Suprapubic skin (tissue), 4 donors: Measurements from ENCODE around the gene PPP1R26. TPM values are rescaled to one million over a fixed set of nuclear protein-coding genes. Genes with fewer than 3 reads are reported as not detected.

Source experiments
- DNase-seq, 2 donors: peaks; one replicate each; pipeline ENCODE4 v3.0.0-alpha.2; 2019; ENCODE audit warnings: low spot score in 2 of 2
- H3K27ac ChIP-seq: fragments of 200-600 bp; sonication (generic); one replicate; pipeline ENCODE4 v1.5.1; 2019
- H3K27me3 ChIP-seq: fragments of 200-600 bp; sonication (generic); one replicate; pipeline ENCODE4 v1.5.1; 2019
- H3K36me3 ChIP-seq: fragments of 200-600 bp; sonication (generic); one replicate; pipeline ENCODE4 v1.5.1; 2019
- H3K4me1 ChIP-seq: fragments of 200-600 bp; sonication (generic); one replicate; pipeline ENCODE4 v1.5.1; 2019
- H3K4me3 ChIP-seq: fragments of 200-600 bp; sonication (generic); one replicate; pipeline ENCODE4 v1.5.1; 2019; ENCODE audit warnings: mild to moderate bottlenecking
- H3K9me3 ChIP-seq: fragments of 200-600 bp; sonication (generic); one replicate; pipeline ENCODE4 v1.5.1; 2019
- CTCF ChIP-seq, 2 donors: fragments of 200-600 bp in 1 of 2; fragments of 450-650 bp in 1 of 2; sonication (generic) in 1 of 2; IDR thresholded peaks; one replicate each; pipeline ENCODE4 v1.5.1; 2016 to 2019; ENCODE audit warnings: antibody characterized with exemption in 2 of 2, mild to moderate bottlenecking in 1 of 2, moderate library complexity in 1 of 2
- EP300 ChIP-seq: sonication (generic); formaldehyde crosslinking; IDR thresholded peaks from one replicate; pipeline ENCODE4 v1.6.1; 2017; ENCODE audit warnings: antibody characterized with exemption
- POLR2A ChIP-seq, 2 donors: fragments of 450-650 bp; IDR thresholded peaks; one replicate each; pipeline ENCODE4 v1.6.1; 2017; ENCODE audit warnings: antibody characterized with exemption in 2 of 2, mild to moderate bottlenecking in 2 of 2, moderate library complexity in 2 of 2
- POLR2AphosphoS5 ChIP-seq, 3 donors: sonication (generic); formaldehyde crosslinking; IDR thresholded peaks; one replicate each; pipeline ENCODE4 v1.6.1; 2017; ENCODE audit warnings: antibody characterized with exemption in 3 of 3
- WGBS: methylation state at CpG from one replicate; pipeline ENCODE4 v1.1.5; 2018; 5-methylcytosine and 5-hydroxymethylcytosine counted together
- total RNA-seq, 4 donors: library from RNA; depleted of rRNA; stranded (reverse); fragments of >200 nt; gene quantifications; one replicate each; pipeline ENCODE4 v1.1.0, GENCODE V29; 2016

The PPP1R26 gene
- total RNA-seq, 4 donors from 2014 or later: 6.2 to 11.0 (median 9.0) TPM

- TF ChIP-seq EP300 (no peak), POLR2A (IDR thresholded peaks at IDR 0.05) (no peak), CTCF (IDR thresholded peaks at IDR 0.05) (no peak), POLR2AphosphoS5 (IDR thresholded peaks at IDR 0.05) (no peak)
- no peak for DNase-seq
- Histone ChIP-seq H3K4me1 (peaks cover 32% of the 10 kb centered on the region), H3K36me3 (peaks cover 24% of the 10 kb centered on the region), H3K27ac (no peak overlapping the region), H3K27me3 (no peaks in the 10 kb centered on the region), H3K4me3 (peak overlapping the region; percentile 63), H3K9me3 (no peaks in the 10 kb centered on the region)
- 90% methylated on average over 12 of the region's 38 CpGs for WGBS
Measured at GRCh38 chr9:135501261-135502167, 21.9 kb downstream of the PPP1R26 start.

DNA sequence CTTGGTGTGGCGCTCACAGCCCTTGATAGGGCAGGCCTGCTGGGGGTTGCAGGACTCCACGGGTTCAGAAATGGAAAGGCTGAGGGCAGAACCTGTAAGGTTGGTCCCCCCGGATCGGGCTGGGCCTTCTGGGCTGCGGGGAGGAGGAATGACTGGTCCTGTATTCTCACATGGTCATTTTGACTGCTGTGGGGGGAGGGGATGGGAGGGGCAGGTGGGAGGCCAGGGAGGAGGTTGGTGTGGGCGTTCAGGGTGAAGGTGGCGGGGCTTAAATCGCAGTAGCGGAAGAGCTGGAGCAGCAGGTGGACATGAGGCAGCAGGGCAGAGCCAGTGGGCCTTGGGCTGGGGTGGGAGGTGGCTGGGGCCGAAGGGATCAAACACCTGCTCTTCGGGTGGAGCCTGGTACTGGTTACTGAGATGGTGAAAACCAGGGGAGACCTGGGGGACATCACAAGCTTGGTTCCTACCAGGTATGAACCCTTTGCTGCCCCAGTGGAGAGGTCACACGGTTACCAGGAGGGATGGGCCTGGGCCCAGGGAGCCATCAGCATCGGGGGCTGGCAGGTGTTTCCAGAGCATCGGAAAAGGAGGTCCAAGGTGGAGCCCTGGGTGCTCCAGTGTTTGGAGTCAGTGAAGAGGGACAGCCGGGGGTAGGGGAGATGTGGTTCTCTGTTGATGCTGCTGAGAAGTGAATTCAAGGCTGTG, 22.7 kb downstream of the PPP1R26 start:
- 88% methylated on average over 15 of the region's 15 CpGs for WGBS
- Histone ChIP-seq H3K4me3 (peak overlapping the region; percentile 63), H3K4me1 (peaks cover 32% of the 10 kb centered on the region), H3K27me3 (no peaks in the 10 kb centered on the region), H3K9me3 (no peaks in the 10 kb centered on the region), H3K36me3 (peaks cover 24% of the 10 kb centered on the region), H3K27ac (no peak overlapping the region)
- TF ChIP-seq POLR2AphosphoS5 (IDR thresholded peaks at IDR 0.05) (no peak), POLR2A (IDR thresholded peaks at IDR 0.05) (no peak), CTCF (IDR thresholded peaks at IDR 0.05) (no peak), EP300 (no peak)
- peak in 1 of 2 donors; percentile 59 for DNase-seq

- 100% methylated on average over 5 of the region's 16 CpGs for WGBS
- Histone ChIP-seq H3K4me1 (peaks cover 32% of the 10 kb centered on the region), H3K9me3 (no peaks in the 10 kb centered on the region), H3K27ac (no peak overlapping the region), H3K27me3 (no peaks in the 10 kb centered on the region), H3K4me3 (no peak overlapping the region), H3K36me3 (peaks cover 24% of the 10 kb centered on the region)
- no peak for TF ChIP-seq POLR2AphosphoS5 (IDR thresholded peaks at IDR 0.05)
- TF ChIP-seq POLR2A (IDR thresholded peaks at IDR 0.05): no peak
- TF ChIP-seq CTCF (IDR thresholded peaks at IDR 0.05): no peak
- no peak for TF ChIP-seq EP300
- peak in 1 of 2 donors; percentile 56 for DNase-seq
Measured at GRCh38 chr9:135502873-135503321, 23.3 kb downstream of the PPP1R26 start.

- TF ChIP-seq POLR2A (IDR thresholded peaks at IDR 0.05) (no peak), CTCF (IDR thresholded peaks at IDR 0.05) (no peak), POLR2AphosphoS5 (IDR thresholded peaks at IDR 0.05) (no peak), EP300 (no peak)
- Histone ChIP-seq H3K27ac (no peak overlapping the region), H3K4me1 (peaks cover 32% of the 10 kb centered on the region), H3K27me3 (no peaks in the 10 kb centered on the region), H3K9me3 (no peaks in the 10 kb centered on the region), H3K4me3 (no peak overlapping the region), H3K36me3 (peaks cover 24% of the 10 kb centered on the region)
- WGBS: 85% methylated on average over 29 of the region's 41 CpGs
- DNase-seq: peak in 1 of 2 donors; percentile 59
Measured at GRCh38 chr9:135503371-135504261, 24.0 kb downstream of the PPP1R26 start.
